NCI-H2107 (cell line): ENCODE measurements around the gene RSF1.

Source experiments
- DNase-seq: peaks from one replicate; lab custom pipeline; 2025; lab: John Stamatoyannopoulos, UW

The RSF1 gene

DNA sequence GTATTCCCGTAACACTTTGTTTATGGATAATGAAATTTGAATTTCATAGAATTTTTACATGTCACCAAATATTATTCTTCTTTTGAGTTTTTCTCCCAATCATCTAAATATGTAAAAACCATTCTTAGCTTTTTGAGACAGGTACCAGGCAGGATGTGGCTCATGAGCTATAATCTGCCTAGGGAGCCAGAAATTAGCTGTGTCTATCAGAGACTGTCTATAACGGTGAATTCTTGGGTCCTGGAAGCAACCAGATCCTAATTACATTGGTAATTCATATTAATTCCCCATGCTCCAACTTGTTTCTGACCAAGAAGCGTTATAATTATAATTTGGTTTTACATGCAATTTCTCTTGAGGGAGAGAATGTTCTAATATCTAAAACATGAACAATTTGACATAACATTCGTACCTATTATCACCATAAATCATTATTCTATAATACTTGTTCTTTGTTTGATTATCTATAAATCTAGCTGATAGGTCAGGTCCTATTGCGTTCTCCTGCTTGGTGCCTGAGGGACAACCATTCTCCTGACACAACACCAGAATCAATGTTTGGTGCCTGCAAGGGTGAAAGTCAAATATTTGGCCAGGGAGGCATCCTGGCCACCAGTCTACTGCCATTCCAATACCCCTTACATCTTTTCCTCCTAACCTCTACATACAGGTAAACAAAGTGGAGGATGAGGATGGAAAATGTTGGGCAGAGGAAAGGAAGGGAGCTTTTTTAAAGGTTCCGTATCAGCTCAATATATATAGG is 69.9 kb downstream of the RSF1 start:
- no peak for DNase-seq

DNA sequence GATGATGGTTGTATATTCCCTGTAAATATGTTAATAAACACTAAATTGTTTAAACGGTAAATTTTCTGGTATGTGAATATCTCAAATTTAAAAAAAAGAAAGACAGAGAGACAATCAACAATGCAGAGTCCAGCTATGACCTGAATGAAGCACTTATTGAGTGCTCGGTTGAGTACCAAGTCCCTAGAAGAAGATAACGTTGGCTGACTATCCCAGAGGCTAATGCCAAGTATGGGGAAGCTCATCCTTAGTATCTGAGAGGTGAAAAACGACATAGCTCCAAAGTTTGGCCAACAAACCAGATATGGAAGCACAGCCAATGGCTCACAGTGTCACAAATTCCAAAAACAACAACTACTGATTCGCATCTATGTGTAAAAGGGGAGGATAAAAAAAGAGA is 71.3 kb downstream of the RSF1 start:
- DNase-seq: no peak

DNA sequence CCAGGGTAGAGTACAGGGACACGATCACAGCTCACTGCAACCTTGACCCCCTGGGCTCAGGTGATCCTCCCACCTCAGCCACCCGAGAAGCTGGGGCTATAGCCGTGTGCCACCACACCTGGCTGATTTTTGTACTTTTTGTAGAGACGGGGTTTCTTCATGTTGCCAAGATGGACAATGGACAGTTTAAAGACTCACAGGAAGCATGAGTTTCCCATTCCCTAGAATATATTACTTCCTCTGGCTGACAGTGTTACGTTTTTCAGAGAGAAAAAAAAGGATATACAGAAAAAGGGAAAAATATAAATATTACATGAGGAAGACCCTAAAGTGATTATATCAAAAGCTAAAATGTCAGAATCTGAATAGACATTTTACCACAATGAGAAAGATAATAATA is 72.3 kb downstream of the RSF1 start:
- DNase-seq: no peak

- no peak for DNase-seq
These were observed 73.0 kb downstream of the RSF1 start for GRCh38 chr11:77747381-77747969.

- no peak for DNase-seq
These were observed 84.0 kb downstream of the RSF1 start for GRCh38 chr11:77736473-77736872.

DNA sequence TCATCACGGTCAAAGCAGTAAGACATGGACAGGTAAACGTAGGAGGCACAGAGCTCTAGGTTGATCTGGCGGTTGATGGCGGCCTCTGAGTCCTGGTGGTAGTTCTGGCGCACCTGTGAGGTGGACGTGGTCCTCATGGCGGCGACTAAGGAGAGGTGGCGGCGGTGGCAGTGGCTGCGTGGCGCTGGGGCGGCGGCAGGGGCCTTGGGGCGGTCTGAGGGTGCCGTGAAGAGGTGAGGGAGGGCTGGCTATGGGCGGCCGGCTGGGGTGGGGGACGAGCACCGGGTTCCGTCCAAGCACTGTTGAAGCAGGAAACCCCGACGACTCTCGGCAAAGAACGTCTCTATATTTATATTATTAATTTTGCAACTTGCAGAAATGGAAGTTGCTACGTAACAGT is 85.6 kb downstream of the RSF1 start:
- DNase-seq: no peak

- no peak for DNase-seq
These were observed 88.4 kb downstream of the RSF1 start for GRCh38 chr11:77732143-77732542.

DNA sequence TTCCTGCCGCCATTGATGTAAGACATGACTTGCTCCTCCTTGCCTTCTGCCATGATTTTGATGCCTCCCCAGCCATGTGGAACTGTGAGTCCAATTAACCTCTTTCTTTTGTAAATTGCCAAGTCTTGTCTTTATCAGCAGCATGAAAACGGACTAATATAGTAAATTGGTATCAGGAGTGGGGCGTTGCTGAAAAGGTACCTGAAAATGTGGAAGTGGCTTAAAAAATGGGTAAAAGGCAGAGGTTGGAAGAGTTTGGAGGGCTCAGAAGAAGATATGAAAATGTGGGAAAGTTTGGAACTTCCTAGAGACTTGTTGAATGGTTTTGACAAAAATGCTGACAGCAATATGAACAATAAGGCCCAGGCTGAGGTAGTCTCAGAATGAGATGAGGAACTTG is 89.7 kb downstream of the RSF1 start:
- no peak for DNase-seq

GRCh38 chr11:77729063-77729462 is 91.5 kb downstream of the RSF1 start:
- no peak for DNase-seq

DNA sequence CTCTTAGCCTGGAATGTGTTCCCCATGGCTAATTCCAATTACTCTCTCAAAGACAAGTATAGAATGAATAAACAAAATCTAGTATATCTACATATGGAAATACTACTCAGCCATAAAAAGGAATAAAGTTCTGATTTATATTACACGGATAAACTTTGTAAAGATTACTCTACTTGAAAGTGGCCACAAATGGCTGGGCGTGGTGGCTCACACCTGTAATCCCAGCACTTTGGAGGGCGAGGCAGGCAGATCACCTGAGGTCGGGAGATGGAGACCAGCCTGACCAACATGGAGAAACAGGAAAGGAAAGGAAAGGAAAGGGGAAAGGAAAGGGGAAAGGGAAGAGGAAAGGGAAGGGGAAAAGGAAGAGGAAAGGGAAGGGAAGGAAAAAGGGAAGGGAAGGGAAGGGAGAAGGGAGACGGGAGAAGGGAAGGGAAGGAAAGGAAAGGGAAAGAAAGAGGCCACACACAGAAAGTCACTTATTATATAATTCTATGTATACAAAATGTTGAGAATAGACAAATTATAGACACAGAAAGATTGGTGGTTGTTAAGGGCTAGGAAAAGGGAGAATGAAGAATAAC is 92.2 kb downstream of the RSF1 start:
- DNase-seq: no peak

DNA sequence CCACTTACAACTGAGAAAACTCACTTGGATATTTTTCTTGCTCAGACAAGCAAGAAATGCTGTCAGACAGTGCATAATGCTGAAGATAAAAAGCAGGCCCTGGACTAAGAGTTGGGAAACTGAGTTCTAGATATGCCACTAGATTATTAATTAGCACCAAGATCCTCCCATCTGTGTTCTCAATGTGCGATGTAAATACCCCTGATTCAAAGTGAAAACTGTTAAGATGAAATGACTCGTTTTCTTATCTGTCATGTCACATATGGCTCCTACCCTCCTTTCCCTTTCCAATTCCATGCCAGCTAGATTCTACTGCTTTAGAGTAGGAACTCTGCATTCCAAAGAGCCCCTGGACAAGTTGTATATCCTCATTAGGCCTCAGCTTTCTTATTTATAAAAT is 94.0 kb downstream of the RSF1 start:
- no peak for DNase-seq

- no peak for DNase-seq
These were observed 95.1 kb downstream of the RSF1 start for GRCh38 chr11:77725433-77725832.

DNA sequence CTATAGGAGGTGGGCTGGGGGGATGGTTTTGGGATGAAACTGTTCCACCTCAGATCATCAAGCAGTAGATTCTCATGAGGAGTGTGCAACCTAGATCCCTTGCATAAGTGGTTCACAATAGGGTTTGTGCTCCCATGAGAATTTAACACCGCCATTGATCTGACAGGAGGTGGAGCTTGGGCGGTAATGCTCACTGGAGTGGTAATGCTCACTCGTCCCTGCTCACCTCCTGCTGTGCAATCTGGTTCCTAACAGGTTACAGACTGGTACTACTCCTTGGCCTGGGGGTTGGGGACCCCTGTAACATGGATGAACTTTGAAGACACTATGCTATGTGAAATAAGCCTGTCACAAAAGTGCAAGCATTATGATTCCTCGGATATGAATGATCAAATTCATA is 95.9 kb downstream of the RSF1 start:
- peak; percentile 17 for DNase-seq

DNA sequence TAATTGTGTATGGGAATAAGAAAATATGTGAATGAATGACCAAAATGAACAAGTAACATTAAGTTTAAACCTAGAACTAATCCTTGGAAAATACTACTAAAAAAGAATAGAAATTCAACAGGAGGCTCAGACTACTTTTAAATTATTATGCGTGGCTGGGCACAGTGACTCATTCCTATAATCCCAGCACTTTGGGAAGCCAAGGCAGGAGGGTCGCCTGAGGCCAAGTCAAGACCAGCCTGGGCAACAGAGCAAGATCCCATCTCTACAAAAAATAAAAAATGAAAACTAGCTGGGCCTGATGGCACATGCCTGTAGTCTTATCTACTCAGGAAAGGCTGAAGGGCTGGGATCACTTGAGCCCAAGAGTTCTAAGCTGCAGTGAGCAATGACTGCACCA is 97.5 kb downstream of the RSF1 start:
- DNase-seq: no peak

- no peak for DNase-seq
These were observed 110.2 kb downstream of the RSF1 start for GRCh38 chr11:77710358-77710757.

DNA sequence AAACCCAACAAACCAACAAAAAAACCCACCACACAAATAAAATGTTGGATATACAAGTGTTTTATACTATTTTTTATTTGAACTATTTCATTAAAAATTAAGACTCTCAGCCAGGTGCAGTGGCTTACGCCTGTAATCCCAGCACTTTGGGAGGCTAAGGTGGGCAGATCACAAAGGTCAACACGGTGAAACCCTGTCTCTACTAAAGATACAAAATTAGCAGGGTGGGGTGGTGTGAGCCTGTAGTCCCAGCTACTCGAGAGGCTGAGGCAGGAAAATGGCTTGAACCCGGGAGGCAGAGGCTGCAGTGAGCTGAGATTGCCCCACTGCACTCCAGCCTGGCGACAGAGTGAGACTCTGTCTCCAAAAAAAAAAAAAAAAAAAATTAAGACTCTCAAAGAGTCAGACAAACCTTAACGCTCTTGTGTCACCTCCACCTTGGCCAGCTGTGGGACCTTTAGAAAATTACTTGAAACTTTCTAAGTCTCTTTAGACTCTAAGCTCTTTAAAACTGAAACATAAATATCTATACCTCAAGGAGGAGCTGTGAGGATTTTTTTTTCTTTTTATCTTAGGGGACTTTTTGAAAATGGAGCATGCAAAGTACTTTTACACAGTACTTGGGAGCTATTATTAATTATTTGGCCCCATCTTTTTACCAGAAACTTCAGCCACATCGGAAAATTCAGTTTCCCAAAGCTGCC is 114.5 kb downstream of the RSF1 start:
- no peak for DNase-seq

DNA sequence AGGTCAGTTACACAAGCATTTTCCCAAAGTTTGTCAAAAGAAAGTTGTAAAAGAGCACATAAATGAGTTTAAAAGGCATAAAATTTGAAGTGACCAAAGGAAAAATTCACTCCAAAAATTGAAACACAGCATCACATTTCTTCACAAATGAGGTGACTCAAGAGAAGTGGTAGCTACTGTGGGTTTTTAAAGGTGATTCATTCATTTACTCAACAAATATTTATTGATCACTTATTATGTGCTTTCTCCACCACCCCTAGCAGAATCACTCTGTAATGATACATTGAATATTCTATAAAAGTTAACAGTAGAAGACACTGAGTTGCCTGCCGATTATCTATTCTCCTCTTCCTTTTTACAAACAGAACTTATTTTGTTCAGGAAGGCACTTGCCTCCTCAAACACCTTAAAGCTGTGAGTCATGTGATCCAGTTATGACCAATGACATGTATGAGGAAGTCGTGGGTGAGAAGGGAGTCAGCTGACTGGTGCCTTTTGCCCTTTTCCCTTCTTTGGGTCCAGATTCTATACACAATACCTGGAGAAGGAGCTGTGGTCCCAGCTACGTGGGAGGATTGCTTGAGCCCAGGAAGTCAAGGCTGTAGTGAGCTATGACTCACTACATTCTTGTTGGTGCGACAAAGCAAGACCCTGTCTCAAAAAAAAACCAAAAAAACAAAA is 115.2 kb downstream of the RSF1 start:
- no peak for DNase-seq

DNA sequence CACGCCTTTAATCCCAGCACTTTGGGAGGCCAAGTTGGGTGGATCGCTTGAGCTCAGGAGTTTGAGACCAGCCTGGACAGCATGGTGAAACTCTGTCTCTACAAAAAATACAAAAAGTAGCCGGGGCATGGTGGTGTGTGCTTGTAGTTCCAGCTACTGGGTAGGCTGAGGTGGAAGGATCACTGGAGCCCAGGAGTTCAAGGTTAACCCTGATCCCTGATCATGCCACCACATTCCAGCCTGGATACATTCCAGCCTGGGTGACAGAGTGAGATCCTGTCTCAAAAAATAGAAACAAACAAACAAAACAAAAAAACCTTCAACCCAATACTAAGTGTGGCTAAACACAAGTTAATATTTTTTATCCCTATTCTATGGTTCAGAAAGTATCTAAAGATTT is 116.5 kb downstream of the RSF1 start:
- DNase-seq: no peak

GRCh38 chr11:77699425-77699824 is 121.1 kb downstream of the RSF1 start:
- no peak for DNase-seq

- DNase-seq: no peak
These were observed 121.6 kb downstream of the RSF1 start for GRCh38 chr11:77698896-77699295.

DNA sequence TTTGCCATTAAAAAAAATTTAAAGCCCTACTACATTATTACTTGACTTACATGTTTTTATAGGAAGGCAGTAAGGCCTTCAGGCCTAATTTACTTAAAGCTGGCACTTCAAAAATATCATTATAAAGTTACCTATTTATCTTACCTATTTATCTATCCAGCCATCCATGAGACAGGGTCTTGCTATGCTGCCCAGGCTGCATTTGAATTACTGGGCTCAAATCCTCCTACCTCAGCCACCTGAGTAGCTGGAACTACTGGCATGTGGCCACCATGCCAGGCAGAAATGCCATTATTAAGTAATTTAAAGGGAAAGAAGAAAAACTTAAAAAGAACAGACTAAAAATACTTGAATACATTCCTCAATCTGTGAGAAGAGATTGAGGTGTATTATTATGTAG is 122.7 kb downstream of the RSF1 start:
- no peak for DNase-seq

GRCh38 chr11:77695417-77695816 is 125.1 kb downstream of the RSF1 start:
- DNase-seq: no peak
